C1 segment of cervical spinal cord (tissue), 14 donors: ENCODE measurements around the gene IFNL3.

Experiments
- DNase-seq, 14 donors: peaks; one replicate each; lab custom pipeline; 2025; lab: John Stamatoyannopoulos, UW

The IFNL3 gene

GRCh38 chr19:39193803-39194202 is 51.0 kb downstream of the IFNL3 start:
- DNase-seq: no peak
